ENCODE measurements around the gene MYL11.
"Not testable (repeated sequence)": the region's sequence is repeated elsewhere in the genome, so short reads cannot be mapped to it uniquely, and the experiment has no call there.

The MYL11 gene, protein sequence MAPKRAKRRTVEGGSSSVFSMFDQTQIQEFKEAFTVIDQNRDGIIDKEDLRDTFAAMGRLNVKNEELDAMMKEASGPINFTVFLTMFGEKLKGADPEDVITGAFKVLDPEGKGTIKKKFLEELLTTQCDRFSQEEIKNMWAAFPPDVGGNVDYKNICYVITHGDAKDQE

DNA sequence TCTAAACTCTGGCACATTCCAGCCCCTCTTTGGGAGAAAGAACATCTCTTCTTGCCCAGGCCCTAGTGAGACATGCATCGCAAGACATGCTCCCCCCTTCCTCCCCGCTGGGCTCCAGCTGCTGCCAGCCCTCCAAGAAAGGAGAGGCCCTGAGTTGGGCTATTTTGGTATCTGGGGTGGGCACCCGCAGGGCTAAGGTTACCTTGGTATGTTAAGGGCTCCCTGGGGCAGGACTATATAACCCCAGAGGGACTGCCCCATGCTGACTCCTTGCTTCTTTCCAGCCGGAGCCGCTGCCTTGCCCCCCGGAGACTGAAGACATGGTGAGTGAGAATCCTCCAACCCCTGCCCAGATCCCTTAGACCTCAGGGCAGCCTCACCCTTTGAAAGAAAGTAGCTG, at the start of gene MYL11:
TSS of gene MYL11 (plus strand) at position 265 of the 400 bp plus-strand sequence. CDS start at position 321, 56 bp downstream.
- no peak for DNase-seq

- DNase-seq = not testable (repeated sequence)
Observed at GRCh38 chr16:30334473-30334989, 40.1 kb upstream of the MYL11 start.

DNA sequence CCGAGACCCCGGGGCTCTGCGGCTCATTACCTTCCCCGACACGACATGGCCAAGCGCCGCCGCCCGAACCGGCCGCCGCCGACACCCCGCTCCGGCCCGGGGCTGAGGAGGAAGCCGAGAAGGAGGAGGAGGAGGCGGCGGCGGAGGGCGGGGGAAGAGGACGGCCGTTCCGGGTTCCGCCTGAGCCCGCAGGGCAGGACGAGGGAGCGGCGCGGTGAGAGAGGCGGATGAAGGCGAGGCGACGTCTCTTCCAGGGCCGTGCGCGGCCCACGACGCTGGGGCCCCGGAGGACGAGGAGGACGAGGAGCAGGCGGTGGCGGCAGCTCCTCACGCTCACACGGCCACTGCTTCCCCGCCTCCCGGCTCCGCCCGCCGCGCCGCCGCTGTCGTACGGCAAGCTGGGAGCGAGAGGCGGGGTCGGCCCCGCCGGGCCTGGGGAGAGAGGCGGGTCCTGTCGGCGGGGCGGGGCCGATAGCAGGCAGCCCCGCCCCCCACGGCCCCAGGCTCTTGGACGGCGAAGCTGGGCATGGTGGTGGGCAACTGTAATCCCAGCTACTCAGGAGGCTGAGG, 39.5 kb upstream of the MYL11 start:
- DNase-seq = not testable (repeated sequence)

- DNase-seq = no peak
Observed at GRCh38 chr16:30335598-30336474, 38.8 kb upstream of the MYL11 start.

DNA sequence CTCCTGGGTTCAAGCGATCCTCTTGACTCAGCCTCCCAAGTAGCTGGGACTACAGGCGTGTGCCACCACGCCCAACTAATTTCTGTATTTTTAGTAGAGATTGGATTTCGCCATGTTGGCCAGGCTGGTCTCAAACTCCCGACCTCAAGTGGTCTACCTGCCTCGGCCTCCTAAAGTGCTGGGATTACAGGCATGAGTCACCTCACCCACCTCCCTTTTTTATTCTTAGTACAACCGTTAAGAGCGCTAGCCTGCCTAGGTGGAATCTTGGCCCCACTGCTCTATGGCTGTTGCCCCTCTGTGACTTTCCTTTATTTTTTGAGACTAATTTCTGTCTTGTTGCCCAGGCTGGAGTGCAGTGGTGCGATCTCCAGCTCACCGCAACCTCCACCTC, 36.6 kb upstream of the MYL11 start:
- not testable (repeated sequence) for DNase-seq

- not testable (repeated sequence) for DNase-seq
Observed at GRCh38 chr16:30338715-30339114, 35.9 kb upstream of the MYL11 start.

GRCh38 chr16:30340621-30341020, 34.0 kb upstream of the MYL11 start:
- DNase-seq = no peak

DNA sequence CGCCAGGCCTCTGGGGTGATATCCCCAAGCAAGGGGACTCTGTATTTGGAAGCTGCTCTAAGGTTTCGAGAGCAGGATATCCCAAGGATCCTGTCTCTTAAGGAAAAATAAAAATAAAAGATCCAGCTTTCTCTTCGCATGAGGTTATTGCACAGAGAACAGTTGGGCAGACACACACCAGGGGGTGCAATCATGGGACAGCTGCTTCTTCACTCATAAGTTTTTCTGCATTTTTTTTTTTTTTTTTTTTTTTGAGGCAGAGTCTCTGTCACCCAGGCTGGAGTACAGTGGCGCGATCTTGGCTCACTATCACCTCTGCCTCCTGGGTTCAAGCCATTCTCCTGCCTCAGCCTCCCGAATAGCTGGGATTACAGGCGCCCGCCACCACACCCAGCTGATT, 32.6 kb upstream of the MYL11 start:
- not testable (repeated sequence) for DNase-seq

DNA sequence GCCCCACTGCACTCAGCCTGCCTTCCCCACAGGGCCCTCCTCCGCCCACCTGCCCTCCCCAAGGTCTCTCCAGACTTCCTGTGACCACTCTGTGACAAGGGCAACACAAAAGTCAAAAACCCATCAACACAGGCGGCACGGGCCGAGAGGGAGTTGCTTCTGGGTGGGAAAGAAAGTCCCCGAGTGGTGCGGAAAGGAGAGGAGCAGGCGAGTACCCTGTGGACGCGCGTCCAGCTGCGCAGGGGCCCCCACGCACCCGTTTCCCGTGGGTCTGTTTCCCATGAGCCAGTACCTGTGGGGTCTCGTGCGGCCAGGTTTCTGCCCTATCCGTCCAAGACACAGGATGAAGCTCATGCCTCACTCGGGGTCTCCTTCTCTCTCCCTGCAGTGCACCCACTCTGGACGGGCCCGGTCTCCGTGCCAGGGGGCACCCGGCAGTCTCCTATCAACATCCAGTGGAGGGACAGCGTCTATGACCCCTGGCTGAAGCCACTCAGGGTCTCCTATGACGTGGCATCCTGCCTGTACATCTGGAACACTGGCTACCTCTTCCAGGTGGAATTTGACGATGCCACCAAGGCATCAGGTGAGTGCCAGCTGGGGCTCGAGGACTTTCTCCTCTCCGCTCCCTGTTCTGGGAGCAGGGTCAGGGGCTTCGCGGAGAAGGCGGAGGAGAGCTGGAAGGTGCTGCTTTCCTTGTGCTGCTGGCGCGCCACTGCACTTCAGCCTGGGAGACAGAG, 31.7 kb upstream of the MYL11 start:
- no peak for DNase-seq

- DNase-seq = not testable (repeated sequence)
Observed at GRCh38 chr16:30343491-30343820, 31.1 kb upstream of the MYL11 start.

- no peak for DNase-seq
Observed at GRCh38 chr16:30346286-30346685, 28.3 kb upstream of the MYL11 start.

DNA sequence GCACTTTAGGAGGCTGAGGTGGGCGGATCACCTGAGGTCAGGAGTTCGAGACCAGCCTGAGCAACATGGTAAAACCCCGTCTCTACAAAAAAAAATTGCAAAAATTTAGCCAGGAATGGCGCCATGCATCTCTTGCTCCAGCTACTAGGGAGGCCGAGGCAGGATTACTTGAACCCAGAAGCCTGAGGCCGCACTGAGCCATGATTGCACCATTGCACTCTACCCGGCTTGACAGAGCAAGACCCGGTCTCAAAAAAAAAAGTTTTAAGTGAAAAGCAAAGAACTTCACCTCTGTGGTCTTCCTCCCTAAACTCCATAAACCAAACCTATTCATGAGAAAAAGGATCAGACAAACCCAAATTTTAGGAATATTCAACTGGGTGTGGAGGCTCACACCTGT, 26.5 kb upstream of the MYL11 start:
- no peak for DNase-seq

- no peak for DNase-seq
Observed at GRCh38 chr16:30348929-30349328, 25.7 kb upstream of the MYL11 start.

- DNase-seq = no peak
Observed at GRCh38 chr16:30349675-30350074, 24.9 kb upstream of the MYL11 start.

DNA sequence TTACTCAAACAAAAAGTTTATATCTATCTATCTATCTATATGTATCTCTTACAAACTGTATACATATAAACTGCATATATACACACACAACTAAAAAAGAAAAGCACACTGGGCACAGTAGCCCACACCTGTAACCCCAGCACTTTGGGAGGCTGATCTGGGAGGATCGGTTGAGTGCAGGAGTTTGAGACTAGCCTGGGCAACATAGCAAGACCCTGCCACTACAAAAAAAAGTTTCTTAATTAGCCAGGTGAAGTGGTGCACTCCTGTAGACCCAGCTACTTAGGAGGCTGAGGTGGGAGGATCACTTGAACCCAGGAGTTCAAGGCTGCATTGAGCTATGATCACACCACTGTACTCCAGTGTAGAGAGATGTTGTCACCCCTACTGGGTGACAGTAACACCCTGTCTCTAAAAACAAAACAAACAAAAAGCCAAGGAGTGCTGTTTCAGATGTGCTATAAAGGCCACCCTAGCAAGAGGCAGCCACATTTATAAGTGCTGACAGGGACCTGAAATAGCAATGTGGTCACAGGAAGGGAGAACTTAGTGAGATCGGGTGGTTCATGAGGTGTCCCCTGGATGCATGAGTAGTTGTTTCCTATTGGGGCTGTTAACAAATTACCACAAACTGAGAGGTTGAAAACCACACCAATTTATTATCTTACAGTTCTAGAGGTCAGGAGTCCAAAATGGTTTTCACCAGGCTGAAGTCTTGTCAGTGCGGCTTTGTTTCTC, 24.3 kb upstream of the MYL11 start:
- no peak for DNase-seq

DNA sequence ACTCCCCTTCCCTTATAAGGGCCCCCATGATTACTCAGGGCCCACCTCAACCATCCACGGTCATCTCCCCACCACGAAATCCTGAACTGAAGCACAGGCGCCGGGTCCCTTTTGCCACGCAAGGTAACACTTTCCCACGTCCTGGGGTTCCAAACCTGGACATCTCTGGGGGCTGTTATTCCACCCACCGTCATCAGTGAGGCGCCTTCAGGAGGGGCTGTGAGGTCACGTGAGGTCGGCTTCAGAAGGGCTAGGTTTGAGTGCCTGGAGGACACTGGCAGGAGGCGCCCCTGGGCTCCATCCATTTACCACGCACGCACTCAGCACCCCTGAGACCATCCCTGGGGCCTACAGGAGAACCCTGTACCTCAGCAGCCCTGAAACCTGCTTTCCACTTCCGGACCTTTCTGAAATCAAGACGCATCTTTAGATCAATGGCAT, 23.6 kb upstream of the MYL11 start:
- no peak for DNase-seq

GRCh38 chr16:30351586-30352419, 22.8 kb upstream of the MYL11 start:
- DNase-seq = no peak

DNA sequence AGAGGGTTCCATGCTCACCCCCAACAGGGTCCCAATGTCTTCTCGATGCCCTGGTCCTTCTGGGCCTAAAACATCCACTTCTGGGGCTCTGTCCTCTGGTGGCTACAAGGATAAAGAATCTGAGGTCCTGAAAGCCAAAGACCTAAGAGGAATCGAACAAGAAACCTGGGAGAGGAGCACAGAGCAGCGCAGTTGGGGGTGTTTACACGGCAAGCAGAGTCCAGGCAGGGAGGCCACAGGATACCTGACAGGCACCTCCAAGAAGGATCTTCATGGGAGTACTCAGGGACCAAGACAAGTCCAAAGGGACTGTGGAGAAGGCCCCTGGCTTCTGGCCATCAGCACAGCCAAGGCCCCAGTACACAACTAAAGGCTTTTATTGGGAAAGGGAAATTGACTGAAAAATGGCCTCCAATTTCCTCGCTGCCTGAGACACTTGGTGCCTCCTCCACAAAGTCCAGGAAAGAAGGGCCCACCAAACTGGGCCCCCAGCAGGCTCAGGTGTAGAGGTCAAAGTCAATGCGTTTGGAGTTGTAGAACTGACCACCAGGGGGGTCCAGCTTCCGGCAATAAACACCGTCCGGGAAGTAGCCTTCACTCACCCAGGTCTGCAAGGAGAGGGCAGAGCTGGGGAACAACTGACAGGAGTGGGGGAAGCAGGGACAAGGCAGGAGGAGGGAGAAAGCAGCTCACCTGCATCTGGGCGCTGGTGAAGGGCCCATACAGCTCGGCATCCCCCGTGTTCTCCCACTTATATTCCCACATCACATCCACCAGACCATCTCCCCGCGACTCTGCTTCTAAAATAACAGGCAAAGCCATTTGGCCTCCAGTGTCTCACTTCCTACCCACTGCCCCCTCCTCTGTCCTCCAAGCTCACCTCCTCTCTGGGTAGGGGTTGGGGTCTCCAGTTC, 21.9 kb upstream of the MYL11 start:
- no peak for DNase-seq

GRCh38 chr16:30353438-30354129, 21.0 kb upstream of the MYL11 start:
- no peak for DNase-seq

Data from 8988T (cell line).